ENCODE results near the gene MRPL54.

The MRPL54 gene

GRCh38 chr19:3785451-3785937, 23.0 kb downstream of the MRPL54 start:
- no peak for DNase-seq (ENCODE audit: low spot score)

DNA sequence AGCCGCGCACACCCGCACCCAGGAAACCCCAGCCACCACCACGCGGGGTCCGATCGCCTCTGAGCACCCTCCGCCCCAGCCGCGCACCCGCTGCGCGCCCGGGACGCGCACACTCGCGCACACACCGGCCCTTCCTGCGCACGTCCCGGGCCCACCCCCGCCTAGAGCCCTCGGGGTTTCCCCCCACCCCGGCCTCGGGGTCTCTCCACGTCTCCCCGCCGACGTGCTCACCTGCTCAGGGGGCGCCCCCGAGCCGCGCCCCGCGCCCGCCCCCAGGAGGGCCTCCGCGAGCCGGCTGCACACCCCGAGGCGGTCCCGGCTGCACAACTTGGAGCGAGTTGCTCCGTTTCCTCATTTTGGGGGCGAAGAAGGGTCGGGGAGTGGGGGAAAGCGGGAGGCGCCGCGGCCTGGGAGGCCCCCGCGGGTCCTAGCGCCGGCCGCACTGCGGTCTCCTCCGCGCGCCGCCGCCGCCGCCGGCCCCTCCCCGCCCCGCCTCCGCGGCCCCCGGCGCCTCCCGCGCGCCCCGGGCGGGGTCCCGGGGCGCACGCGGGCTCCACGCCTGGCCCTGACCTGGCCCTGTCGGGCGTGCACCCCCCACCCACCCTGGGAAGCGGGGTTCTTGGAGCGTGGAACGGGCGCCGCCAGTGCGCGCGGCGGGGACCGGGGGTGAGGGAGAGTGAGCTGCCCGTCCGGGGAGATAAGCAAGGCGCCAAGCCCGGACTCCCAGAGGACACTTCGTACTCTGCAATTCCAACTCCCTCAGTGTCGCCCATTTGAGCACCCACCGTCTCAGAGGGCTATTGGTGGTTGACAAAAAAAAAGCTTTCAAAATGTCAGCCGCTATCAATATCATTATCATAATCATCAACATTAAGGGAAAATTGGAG, 23.7 kb downstream of the MRPL54 start, which contains the start of gene MATK:
Gene MATK (minus strand): TSS at position 444 of the 887 bp plus-strand sequence. CDS start 1,246 bp downstream, outside the sequence.
- no peak for DNase-seq (ENCODE audit: low spot score)

- DNase-seq (ENCODE audit: low spot score) = no peak
Measured at GRCh38 chr19:3788996-3789778, 26.7 kb downstream of the MRPL54 start.

DNA sequence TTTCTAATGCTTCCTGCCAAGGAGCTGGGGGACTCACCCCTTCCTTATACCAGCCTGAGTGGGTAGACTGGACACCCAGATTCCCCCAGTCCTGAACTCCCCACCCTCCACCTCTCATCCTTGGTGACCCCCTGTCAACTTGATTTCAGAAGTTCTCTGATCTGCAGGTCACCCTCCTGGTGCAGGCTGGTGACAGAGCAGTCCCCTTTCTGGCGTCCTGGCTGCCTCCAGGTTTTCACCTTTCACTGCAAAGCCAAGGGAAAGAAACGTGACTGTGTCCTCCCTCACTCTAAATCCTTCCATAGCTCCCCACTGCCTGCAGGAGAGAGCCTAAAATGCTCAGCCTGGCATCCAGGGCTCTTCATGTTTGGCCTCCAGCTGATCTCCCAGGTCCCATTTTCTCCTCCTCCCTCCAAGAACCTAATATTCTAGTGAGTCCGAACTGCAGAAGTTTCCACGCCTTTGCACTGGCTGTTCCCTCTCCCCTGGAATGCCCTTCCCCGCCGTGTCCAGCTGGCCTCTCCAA, 27.8 kb downstream of the MRPL54 start:
- DNase-seq (ENCODE audit: low spot score) = no peak

DNA sequence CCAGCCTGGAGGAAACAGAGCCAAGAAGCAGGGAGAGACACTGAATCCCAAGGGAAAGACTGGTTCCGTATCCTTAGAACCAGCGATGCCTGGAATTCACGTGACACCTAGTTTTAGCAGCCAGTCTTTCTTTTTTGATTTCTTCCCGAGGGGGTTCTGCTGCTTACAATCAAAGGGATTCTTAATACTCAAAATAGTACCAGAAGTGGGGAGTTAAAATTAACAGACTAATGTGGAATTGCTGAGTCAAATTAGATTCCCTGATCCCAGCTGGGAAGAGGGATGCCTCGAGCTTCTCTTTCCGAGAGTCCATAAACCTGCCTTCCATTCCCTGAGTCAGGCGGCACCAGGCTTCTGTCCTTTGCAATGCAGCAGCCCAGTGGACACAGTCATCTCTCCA, 28.5 kb downstream of the MRPL54 start:
- no peak for DNase-seq (ENCODE audit: low spot score)

GRCh38 chr19:3792114-3792513, 29.6 kb downstream of the MRPL54 start:
- no peak for DNase-seq (ENCODE audit: low spot score)

DNA sequence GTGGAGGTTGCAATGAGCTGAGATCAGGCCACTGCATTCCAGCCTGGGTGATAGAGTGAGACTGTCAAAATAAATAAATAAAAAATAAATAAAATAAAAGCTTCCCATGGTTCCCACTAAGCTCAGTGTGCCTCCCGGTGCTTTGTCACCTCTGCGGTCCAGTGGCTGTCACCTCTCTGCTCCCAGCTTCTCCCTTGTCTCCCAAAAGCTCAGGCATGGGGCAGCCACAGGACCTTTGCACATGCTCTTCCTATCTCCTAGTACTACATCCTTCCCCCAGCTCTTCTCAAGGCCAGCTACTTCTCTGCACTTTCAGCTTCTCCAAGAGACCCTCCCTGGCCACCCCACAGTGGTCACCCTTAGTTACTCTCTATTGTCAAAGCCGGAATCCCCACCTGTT, 31.3 kb downstream of the MRPL54 start:
- no peak for DNase-seq (ENCODE audit: low spot score)

DNA sequence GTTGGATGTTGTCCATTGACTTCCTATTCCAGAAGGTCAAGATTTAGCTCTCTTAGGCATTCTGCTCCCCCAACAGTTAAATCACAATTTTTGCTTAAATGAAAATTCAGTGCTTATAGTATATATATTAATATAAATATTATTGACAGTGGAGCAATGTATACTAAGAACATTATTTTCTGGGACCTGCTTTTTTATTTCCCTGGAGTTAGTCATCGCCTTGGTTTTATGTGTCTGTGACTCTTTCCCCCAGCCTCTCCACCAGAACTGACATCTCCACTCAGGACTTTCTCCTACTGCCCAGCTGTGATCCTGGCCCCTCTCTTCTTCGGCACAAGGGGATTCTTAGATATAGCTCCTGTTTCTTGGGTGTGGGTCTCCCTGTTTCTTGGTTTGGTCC, 33.9 kb downstream of the MRPL54 start:
- no peak for DNase-seq (ENCODE audit: low spot score)

- DNase-seq (ENCODE audit: low spot score) = no peak
Measured at GRCh38 chr19:3798137-3798536, 35.7 kb downstream of the MRPL54 start.

DNA sequence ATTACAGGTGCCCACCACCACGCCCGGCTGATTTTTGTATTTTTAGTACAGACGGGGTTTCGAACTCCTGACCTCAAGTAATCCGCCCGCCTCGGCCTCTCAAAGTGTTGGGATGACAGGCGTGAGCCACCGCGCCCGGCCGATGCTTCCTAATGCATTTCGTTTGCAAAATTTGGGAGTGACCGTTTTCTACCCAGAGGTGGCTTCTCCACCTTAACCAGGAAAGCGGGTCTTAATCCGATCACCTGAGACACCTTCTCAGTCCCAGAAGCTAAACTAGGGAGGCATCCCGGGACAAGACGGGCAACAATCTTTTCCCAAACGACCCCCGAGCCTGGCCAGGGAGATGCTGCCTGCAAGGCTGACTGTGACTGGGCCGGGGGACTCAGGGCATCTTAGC, 38.5 kb downstream of the MRPL54 start:
- DNase-seq (ENCODE audit: low spot score) = no peak

DNA sequence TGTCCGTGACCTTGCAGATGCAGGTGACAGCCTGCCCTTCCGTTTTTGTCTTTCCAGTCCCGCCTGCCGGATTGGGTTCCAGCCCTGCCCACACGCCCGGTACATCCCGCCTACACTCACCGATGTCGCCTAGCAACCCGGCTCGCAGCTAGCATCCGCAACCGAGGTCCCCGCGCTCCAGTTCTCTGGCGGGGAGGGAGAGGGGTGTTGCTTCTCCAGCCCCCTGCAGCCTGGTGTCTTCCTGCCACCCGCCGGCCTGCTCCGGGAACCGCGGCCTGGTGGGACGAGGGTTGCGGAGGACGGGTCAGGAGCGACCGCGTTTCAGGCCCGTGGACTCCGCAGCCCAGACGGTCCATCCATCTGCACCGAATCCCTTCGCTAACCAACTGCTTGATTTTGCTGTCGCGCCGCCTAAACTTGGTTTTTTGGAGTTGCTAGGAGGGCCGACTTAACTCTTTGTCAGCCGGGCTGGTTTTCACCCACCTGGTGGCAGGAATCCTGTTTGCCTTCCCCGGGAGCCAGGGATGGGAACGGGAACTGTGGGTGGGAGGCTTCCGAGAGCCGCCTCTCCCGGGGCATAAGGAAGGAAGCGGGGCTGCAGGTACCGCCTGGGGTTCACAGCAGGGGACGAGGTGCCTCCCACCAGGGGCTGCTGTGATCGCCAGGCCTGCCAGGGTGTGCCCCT, 39.1 kb downstream of the MRPL54 start:
- no peak for DNase-seq (ENCODE audit: low spot score)

DNA sequence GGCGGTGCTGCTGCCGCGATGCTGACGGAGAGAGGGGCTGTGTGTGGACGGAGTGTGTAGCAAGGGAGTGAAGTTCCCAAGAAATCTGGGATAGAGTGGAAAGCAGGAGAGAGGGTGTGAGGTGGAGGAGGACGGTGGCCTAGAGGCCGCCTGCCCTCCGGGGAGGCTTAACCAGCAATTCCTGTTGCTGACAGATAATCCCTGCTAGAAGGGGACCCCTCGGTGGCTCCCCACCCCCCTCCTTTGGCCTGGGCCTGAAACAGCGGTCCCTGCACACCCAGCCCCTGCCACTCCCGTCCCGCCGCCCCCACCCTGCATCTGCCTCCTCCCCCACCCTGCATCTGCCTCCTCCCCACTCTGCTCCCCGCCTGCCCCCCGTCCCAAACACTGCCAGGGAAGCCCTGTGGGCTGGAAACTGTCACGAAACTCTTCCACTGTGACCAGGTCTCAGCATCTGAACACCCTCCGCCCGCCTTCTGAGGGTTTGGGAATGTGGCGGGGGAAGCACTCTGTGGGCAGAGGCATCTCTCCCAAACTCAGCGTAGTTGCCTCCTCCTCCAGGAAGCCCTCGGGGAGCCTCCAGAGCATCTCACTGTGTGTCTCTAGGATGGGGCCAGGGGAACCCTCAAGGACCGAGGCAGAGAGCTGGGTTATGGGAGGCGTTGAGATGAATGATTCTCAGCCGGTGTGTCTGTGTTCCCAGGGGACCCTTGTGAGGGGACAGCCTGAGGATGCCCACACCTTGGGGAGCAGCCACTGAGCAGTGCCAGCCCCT, 40.8 kb downstream of the MRPL54 start:
- DNase-seq (ENCODE audit: low spot score) = no peak

- DNase-seq (ENCODE audit: low spot score) = no peak
Measured at GRCh38 chr19:3803986-3804385, 41.5 kb downstream of the MRPL54 start.

DNA sequence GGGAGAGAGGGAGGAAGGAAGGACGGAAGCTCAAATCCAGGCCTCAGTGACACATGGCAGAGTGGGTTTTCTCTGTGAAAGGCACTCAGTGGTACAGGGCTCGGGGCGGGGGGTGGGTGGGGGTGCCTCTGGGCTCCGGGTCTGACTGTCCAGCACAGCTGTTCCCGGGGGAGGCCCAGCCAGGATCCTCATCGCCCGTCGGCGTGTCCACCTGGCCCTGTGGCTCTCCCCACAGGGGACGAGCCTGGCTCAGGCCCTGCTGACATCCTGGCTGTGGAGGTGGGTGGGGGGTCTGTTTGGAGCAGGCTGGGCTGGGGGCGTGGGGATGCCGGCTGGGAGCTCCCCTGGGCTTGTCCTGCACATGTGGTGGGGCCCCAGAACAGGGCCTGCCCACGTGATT, 41.9 kb downstream of the MRPL54 start:
- no peak for DNase-seq (ENCODE audit: low spot score)

- DNase-seq (ENCODE audit: low spot score) = no peak
Measured at GRCh38 chr19:3805859-3806258, 43.4 kb downstream of the MRPL54 start.

- no peak for DNase-seq (ENCODE audit: low spot score)
Measured at GRCh38 chr19:3807131-3807480, 44.6 kb downstream of the MRPL54 start.

- no peak for DNase-seq (ENCODE audit: low spot score)
Measured at GRCh38 chr19:3807574-3808354, 45.3 kb downstream of the MRPL54 start.

- DNase-seq (ENCODE audit: low spot score) = no peak
Measured at GRCh38 chr19:3808420-3809143, 46.1 kb downstream of the MRPL54 start.

DNA sequence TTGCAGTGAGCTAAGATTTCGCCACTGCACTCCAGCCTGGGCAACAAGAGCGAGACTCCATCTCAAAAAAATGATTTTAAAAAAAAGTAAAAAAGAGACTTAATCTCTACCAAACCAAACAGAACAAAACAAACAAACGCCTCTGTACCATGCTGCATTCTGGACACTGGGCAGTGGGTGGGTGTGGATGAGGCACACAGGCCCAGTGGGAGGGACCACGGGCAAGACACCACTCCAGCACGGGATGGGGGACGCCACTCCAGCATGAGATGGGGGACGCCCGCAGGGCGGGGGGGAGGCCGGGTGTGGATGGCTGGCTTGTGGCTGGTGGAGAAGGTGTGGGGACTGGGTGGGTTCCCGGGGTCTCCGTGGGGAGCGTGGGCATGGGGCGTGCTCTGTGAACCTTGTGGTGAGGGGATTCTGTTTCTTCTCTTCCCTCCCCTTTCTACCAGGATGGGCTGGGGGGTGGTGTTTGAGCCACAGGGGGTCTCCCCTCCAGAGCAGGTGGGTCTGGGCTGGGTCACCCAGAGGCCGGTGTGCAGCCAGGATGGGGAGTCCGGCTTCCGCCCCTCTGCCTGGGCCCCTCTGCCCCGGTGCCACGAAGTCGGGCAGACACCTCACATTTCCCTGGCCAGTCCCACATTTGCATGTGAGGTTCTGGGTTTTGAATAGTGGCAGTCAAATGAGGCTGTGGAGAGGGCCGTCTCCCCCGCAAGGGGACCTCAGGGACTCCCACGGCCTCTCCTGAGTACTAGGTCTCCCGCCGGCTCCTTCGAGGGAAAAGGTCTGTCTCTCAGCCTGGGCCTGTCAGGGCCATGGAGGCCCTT, 47.6 kb downstream of the MRPL54 start:
- no peak for DNase-seq (ENCODE audit: low spot score)
